HEK293 (cell line): ENCODE results near the gene RAB20.

Experiments
- CTCF ChIA-PET: fragments of 350-600 bp; formaldehyde crosslinking; extraction: SDS; loops from one replicate; lab custom pipeline; 2021; ENCODE audit warnings: antibody characterized with exemption; lab: Yijun Ruan, JAX
- POLR2A ChIA-PET: fragments of 300-600 bp; formaldehyde crosslinking; extraction: SDS; loops from one replicate; lab custom pipeline; 2020; ENCODE audit warnings: antibody characterized with exemption, inconsistent platforms; lab: Yijun Ruan, JAX
- H3K27ac ChIP-seq: fragments of 200-500 bp; sonication (Bioruptor generic); 2 replicates; pipeline ENCODE4 v1.5.1; 2014; ENCODE audit warnings: low read depth, low read length, control low read depth, inconsistent platforms; ENCODE audit errors: extremely low read depth
- H3K36me3 ChIP-seq, 2 experiments: fragments of 200-500 bp in 1 of 2; sonication (Bioruptor generic) in 1 of 2; 1 replicate in 1 of 2; 2 replicates in 1 of 2; pipeline ENCODE4 v1.5.1; 2014 to 2017; ENCODE audit warnings: inconsistent platforms in 2 of 2, low read length in 2 of 2; ENCODE audit not compliant: control insufficient read depth in 2 of 2, insufficient read depth in 1 of 2
- H3K4me1 ChIP-seq: fragments of 200-500 bp; sonication (Bioruptor generic); 2 replicates; pipeline ENCODE4 v1.5.1; 2014; ENCODE audit warnings: mild to moderate bottlenecking, low read length, inconsistent platforms; ENCODE audit not compliant: control insufficient read depth, insufficient read depth
- H3K4me3 ChIP-seq: 2 replicates; pipeline ENCODE4 v1.5.1; 2011; ENCODE audit warnings: low read depth, mild to moderate bottlenecking, control low read depth, low read length, moderate library complexity
- H3K9me3 ChIP-seq: fragments of 200-500 bp; sonication (Bioruptor generic); 2 replicates; pipeline ENCODE4 v1.5.1; 2014; ENCODE audit warnings: low read depth, low read length, inconsistent platforms; ENCODE audit not compliant: control insufficient read depth, insufficient read depth
- BCL11A ChIP-seq: fragments of 450-650 bp; formaldehyde crosslinking; IDR thresholded peaks from 2 replicates; pipeline ENCODE4 v1.5.1; 2016; ENCODE audit warnings: low read depth, missing biosample characterization, missing genetic modification characterization
- GLI4 ChIP-seq: fragments of 450-650 bp; formaldehyde crosslinking; IDR thresholded peaks from 2 replicates; pipeline ENCODE4 v1.5.1; 2016; ENCODE audit warnings: missing biosample characterization, missing genetic modification characterization
- HOXD13 ChIP-seq: sonication (generic); formaldehyde crosslinking; IDR thresholded peaks from 2 replicates; pipeline ENCODE4 v1.8.0; 2022; ENCODE audit warnings: missing genetic modification reagents, borderline replicate concordance
- KLF8 ChIP-seq: fragments of 450-650 bp; formaldehyde crosslinking; IDR thresholded peaks from 2 replicates; pipeline ENCODE4 v1.5.1; 2016; ENCODE audit warnings: missing biosample characterization, missing genetic modification characterization
- SP7 ChIP-seq: fragments of 450-650 bp; formaldehyde crosslinking; IDR thresholded peaks from 2 replicates; pipeline ENCODE4 v1.5.1; 2016; ENCODE audit warnings: missing biosample characterization, missing genetic modification characterization
- YY1 ChIP-seq: fragments of 450-650 bp; formaldehyde crosslinking; IDR thresholded peaks from 2 replicates; pipeline ENCODE4 v1.5.1; 2018; ENCODE audit warnings: missing biosample characterization, missing genetic modification characterization
- ZBTB8A ChIP-seq: fragments of 450-650 bp; formaldehyde crosslinking; IDR thresholded peaks from 2 replicates; pipeline ENCODE4 v1.5.1; 2016; ENCODE audit warnings: missing biosample characterization, missing genetic modification characterization
- ZNF140 ChIP-seq: fragments of 450-650 bp; formaldehyde crosslinking; IDR thresholded peaks from 2 replicates; pipeline ENCODE4 v1.5.1; 2016; ENCODE audit warnings: missing biosample characterization, missing genetic modification characterization
- ZNF174 ChIP-seq: fragments of 450-650 bp; formaldehyde crosslinking; IDR thresholded peaks from 2 replicates; pipeline ENCODE4 v1.5.0; 2017; ENCODE audit warnings: missing biosample characterization, mild to moderate bottlenecking, missing genetic modification characterization
- ZNF202 ChIP-seq: fragments of 450-650 bp; formaldehyde crosslinking; IDR thresholded peaks from 2 replicates; pipeline ENCODE4 v1.5.1; 2016; ENCODE audit warnings: missing biosample characterization, missing genetic modification characterization, borderline replicate concordance
- ZNF221 ChIP-seq: fragments of 450-650 bp; formaldehyde crosslinking; IDR thresholded peaks from 2 replicates; pipeline ENCODE4 v1.5.1; 2017; ENCODE audit warnings: missing biosample characterization, missing genetic modification characterization, borderline replicate concordance
- ZNF692 ChIP-seq: fragments of 450-650 bp; formaldehyde crosslinking; IDR thresholded peaks from 2 replicates; pipeline ENCODE4 v1.5.1; 2016; ENCODE audit warnings: missing biosample characterization, missing genetic modification characterization
- ZNF785 ChIP-seq: fragments of 450-650 bp; formaldehyde crosslinking; IDR thresholded peaks from 2 replicates; pipeline ENCODE4 v1.5.1; 2016; ENCODE audit warnings: missing biosample characterization, missing genetic modification characterization
- TF ChIP-seq, protein P1 (sequence below): fragments of 450-650 bp; formaldehyde crosslinking; conservative IDR thresholded peaks from 2 replicates; pipeline ENCODE4 v1.5.1; 2016; ENCODE audit warnings: low read depth, missing biosample characterization, missing genetic modification characterization
- TF ChIP-seq, protein P2 (sequence below): fragments of 450-650 bp; formaldehyde crosslinking; IDR thresholded peaks from 2 replicates; pipeline ENCODE4 v1.5.1; 2016; ENCODE audit warnings: missing biosample characterization, missing genetic modification characterization
- TF ChIP-seq, protein P3 (sequence below): fragments of 450-650 bp; formaldehyde crosslinking; optimal IDR thresholded peaks from 2 replicates; pipeline ENCODE3; 2016; ENCODE audit warnings: missing biosample characterization, mild to moderate bottlenecking, missing genetic modification characterization
- TF ChIP-seq, protein P4 (sequence below): fragments of 450-650 bp; formaldehyde crosslinking; conservative IDR thresholded peaks from 2 replicates; pipeline ENCODE4 v1.5.1; 2016; ENCODE audit warnings: low read depth, missing biosample characterization, missing genetic modification characterization

The RAB20 gene

GRCh38 chr13:110480161-110480560, 81.4 kb downstream of the RAB20 start:
- no peak overlapping the region for H3K27ac ChIP-seq
- no peaks in the 10 kb centered on the region for H3K4me1 ChIP-seq
- H3K9me3 ChIP-seq: no peaks in the 10 kb centered on the region
- peaks cover 0 to 29% of the 10 kb centered on the region in 2 experiments; a peak in 1 of 3 replicates for H3K36me3 ChIP-seq
- CTCF ChIA-PET: no interaction called here
- TF ChIP-seq BCL11A (tag by site-specific recombination) (no peak), YY1 (tag by site-specific recombination) (no peak), KLF8 (no peak), ZNF202 (tag by site-specific recombination) (no peak)
- TF ChIP-seq, protein P1, sequence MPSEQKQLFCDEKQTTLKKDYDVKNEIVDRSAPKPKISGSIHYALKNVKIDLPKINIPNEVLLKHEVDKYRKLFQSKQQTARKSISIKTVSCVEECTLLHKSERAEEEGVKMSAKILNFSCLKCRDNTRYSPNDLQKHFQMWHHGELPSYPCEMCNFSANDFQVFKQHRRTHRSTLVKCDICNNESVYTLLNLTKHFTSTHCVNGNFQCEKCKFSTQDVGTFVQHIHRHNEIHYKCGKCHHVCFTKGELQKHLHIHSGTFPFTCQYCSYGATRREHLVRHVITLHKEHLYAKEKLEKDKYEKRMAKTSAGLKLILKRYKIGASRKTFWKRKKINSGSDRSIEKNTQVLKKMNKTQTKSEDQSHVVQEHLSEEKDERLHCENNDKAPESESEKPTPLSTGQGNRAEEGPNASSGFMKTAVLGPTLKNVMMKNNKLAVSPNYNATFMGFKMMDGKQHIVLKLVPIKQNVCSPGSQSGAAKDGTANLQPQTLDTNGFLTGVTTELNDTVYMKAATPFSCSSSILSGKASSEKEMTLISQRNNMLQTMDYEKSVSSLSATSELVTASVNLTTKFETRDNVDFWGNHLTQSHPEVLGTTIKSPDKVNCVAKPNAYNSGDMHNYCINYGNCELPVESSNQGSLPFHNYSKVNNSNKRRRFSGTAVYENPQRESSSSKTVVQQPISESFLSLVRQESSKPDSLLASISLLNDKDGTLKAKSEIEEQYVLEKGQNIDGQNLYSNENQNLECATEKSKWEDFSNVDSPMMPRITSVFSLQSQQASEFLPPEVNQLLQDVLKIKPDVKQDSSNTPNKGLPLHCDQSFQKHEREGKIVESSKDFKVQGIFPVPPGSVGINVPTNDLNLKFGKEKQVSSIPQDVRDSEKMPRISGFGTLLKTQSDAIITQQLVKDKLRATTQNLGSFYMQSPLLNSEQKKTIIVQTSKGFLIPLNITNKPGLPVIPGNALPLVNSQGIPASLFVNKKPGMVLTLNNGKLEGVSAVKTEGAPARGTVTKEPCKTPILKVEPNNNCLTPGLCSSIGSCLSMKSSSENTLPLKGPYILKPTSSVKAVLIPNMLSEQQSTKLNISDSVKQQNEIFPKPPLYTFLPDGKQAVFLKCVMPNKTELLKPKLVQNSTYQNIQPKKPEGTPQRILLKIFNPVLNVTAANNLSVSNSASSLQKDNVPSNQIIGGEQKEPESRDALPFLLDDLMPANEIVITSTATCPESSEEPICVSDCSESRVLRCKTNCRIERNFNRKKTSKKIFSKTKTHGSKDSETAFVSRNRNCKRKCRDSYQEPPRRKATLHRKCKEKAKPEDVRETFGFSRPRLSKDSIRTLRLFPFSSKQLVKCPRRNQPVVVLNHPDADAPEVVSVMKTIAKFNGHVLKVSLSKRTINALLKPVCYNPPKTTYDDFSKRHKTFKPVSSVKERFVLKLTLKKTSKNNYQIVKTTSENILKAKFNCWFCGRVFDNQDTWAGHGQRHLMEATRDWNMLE (tag by site-specific recombination): no peak
- POLR2A ChIA-PET: no interaction called here
- H3K4me3 ChIP-seq: no peak overlapping the region

GRCh38 chr13:110479648-110480047, 81.9 kb downstream of the RAB20 start:
- CTCF ChIA-PET: interaction anchor here (0.6 kb wide), 1 partner anchor 90 kb away, joined by 3 read pairs; no protein-coding TSS in a partner anchor
- H3K27ac ChIP-seq: no peak overlapping the region
- peaks cover 0 to 35% of the 10 kb centered on the region in 2 experiments; a peak in 1 of 3 replicates for H3K36me3 ChIP-seq
- no peak overlapping the region for H3K4me3 ChIP-seq
- POLR2A ChIA-PET: no interaction called here
- no peaks in the 10 kb centered on the region for H3K9me3 ChIP-seq
- H3K4me1 ChIP-seq: no peaks in the 10 kb centered on the region
- no peak for TF ChIP-seq BCL11A (tag by site-specific recombination)
- TF ChIP-seq, protein P2, sequence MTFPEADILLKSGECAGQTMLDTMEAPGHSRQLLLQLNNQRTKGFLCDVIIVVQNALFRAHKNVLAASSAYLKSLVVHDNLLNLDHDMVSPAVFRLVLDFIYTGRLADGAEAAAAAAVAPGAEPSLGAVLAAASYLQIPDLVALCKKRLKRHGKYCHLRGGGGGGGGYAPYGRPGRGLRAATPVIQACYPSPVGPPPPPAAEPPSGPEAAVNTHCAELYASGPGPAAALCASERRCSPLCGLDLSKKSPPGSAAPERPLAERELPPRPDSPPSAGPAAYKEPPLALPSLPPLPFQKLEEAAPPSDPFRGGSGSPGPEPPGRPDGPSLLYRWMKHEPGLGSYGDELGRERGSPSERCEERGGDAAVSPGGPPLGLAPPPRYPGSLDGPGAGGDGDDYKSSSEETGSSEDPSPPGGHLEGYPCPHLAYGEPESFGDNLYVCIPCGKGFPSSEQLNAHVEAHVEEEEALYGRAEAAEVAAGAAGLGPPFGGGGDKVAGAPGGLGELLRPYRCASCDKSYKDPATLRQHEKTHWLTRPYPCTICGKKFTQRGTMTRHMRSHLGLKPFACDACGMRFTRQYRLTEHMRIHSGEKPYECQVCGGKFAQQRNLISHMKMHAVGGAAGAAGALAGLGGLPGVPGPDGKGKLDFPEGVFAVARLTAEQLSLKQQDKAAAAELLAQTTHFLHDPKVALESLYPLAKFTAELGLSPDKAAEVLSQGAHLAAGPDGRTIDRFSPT (tag by site-specific recombination): no peak
- no peak for TF ChIP-seq YY1 (tag by site-specific recombination)
- no peak for TF ChIP-seq ZNF140 (tag by site-specific recombination)
- TF ChIP-seq ZNF785 (tag by site-specific recombination): no peak
- TF ChIP-seq, protein P3, sequence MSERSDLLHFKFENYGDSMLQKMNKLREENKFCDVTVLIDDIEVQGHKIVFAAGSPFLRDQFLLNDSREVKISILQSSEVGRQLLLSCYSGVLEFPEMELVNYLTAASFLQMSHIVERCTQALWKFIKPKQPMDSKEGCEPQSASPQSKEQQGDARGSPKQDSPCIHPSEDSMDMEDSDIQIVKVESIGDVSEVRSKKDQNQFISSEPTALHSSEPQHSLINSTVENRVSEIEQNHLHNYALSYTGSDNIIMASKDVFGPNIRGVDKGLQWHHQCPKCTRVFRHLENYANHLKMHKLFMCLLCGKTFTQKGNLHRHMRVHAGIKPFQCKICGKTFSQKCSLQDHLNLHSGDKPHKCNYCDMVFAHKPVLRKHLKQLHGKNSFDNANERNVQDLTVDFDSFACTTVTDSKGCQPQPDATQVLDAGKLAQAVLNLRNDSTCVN (tag by site-specific recombination): no peak
- no peak for TF ChIP-seq ZBTB8A (tag by site-specific recombination)
- TF ChIP-seq ZNF221: no peak
- no peak for TF ChIP-seq HOXD13 (CRISPR knock-in tag)
- TF ChIP-seq, all 188 proteins: peak for 0

DNA sequence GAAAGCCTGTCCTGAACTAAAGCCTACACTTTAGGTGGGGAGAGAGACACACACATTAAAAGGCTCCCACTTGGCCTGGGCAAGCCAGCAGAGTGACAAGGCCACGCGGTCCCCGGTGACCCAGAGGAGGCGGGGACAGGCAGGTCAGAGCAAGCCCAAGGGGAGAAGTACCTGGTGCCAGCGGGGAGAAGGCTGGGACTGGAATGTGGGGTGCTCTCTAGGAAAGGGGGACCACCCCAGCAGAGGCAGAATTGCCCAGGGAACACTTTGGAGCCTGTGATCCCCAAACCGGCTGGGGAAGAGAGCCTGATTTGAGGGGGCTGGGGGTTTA, 82.3 kb downstream of the RAB20 start:
- Histone ChIP-seq H3K4me3 (no peak overlapping the region), H3K4me1 (no peaks in the 10 kb centered on the region), H3K9me3 (no peaks in the 10 kb centered on the region), H3K36me3 (peaks cover 0 to 36% of the 10 kb centered on the region in 2 experiments; a peak in 1 of 3 replicates), H3K27ac (no peak overlapping the region)
- ChIA-PET CTCF (interaction anchor here (0.6 kb wide), 1 partner anchor 90 kb away, joined by 3 read pairs; no protein-coding TSS in a partner anchor), POLR2A (no interaction called here)
- TF ChIP-seq SP7 (tag by site-specific recombination): no peak
- TF ChIP-seq, protein P4, sequence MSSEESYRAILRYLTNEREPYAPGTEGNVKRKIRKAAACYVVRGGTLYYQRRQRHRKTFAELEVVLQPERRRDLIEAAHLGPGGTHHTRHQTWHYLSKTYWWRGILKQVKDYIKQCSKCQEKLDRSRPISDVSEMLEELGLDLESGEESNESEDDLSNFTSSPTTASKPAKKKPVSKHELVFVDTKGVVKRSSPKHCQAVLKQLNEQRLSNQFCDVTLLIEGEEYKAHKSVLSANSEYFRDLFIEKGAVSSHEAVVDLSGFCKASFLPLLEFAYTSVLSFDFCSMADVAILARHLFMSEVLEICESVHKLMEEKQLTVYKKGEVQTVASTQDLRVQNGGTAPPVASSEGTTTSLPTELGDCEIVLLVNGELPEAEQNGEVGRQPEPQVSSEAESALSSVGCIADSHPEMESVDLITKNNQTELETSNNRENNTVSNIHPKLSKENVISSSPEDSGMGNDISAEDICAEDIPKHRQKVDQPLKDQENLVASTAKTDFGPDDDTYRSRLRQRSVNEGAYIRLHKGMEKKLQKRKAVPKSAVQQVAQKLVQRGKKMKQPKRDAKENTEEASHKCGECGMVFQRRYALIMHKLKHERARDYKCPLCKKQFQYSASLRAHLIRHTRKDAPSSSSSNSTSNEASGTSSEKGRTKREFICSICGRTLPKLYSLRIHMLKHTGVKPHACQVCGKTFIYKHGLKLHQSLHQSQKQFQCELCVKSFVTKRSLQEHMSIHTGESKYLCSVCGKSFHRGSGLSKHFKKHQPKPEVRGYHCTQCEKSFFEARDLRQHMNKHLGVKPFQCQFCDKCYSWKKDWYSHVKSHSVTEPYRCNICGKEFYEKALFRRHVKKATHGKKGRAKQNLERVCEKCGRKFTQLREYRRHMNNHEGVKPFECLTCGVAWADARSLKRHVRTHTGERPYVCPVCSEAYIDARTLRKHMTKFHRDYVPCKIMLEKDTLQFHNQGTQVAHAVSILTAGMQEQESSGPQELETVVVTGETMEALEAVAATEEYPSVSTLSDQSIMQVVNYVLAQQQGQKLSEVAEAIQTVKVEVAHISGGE (tag by site-specific recombination): no peak
- TF ChIP-seq GLI4: no peak
- no peak for TF ChIP-seq ZNF692
- TF ChIP-seq ZNF174 (tag by site-specific recombination): no peak
